PC-9 (cell line): ENCODE measurements around the gene CCDC91. TPM values are rescaled to one million over a fixed set of nuclear protein-coding genes. Genes with fewer than 3 reads are reported as not detected.

ENCODE experiments used
- BruUV-seq: library from RNA; stranded (reverse); fragments of 400-500 nt; replicated peaks from 2 replicates; lab custom pipeline; 2021; lab: Mats Ljungman, UMichigan
- CTCF ChIA-PET: fragments of 300-600 bp; sonication (Branson Sonifier 250); formaldehyde crosslinking; loops from one replicate; lab custom pipeline; 2022; ENCODE audit warnings: antibody characterized with exemption; lab: Charles Lee
- POLR2A ChIA-PET: fragments of 300-600 bp; sonication (Branson Sonifier 250); formaldehyde crosslinking; loops from one replicate; lab custom pipeline; 2022; ENCODE audit warnings: antibody characterized with exemption; ENCODE audit not compliant: unreplicated experiment; lab: Charles Lee
- DNase-seq, 2 experiments: peaks; one replicate each; pipeline versions ENCODE4 v3.0.0 to v3.0.0-alpha.2; 2015 to 2022; ENCODE audit warnings: mixed read lengths in 1 of 2
- H2AFZ ChIP-seq: fragments of 200-600 bp; sonication (generic); 2 replicates; pipeline ENCODE4 v1.8.1; 2017; ENCODE audit warnings: antibody characterized with exemption
- H3F3A ChIP-seq: fragments of 200-600 bp; sonication (generic); 2 replicates; pipeline ENCODE4 v1.8.1; 2017; ENCODE audit warnings: antibody characterized with exemption, mild to moderate bottlenecking, low read depth; ENCODE audit not compliant: insufficient read depth
- H3K27ac ChIP-seq: fragments of 200-600 bp; sonication (generic); 2 replicates; pipeline ENCODE4 v1.6.1; 2016; ENCODE audit warnings: mixed run types
- H3K27me3 ChIP-seq: fragments of 200-600 bp; sonication (generic); 2 replicates; pipeline ENCODE4 v1.6.1; 2016; ENCODE audit warnings: low read depth, mixed run types; ENCODE audit not compliant: insufficient read depth
- H3K36me3 ChIP-seq: fragments of 200-600 bp; sonication (generic); 2 replicates; pipeline ENCODE4 v1.6.1; 2016; ENCODE audit warnings: low read depth, mixed run types
- H3K4me1 ChIP-seq: fragments of 200-600 bp; sonication (generic); replicated peaks from 2 replicates; pipeline ENCODE4 v1.6.1; 2016; ENCODE audit warnings: mixed run types; ENCODE audit not compliant: insufficient read depth
- H3K4me2 ChIP-seq: fragments of 200-600 bp; sonication (generic); 2 replicates; pipeline ENCODE4 v1.6.1; 2017; ENCODE audit warnings: mixed run types
- H3K4me3 ChIP-seq: fragments of 200-600 bp; sonication (generic); 2 replicates; pipeline ENCODE4 v1.6.1; 2016; ENCODE audit warnings: mixed run types
- H3K79me2 ChIP-seq: fragments of 200-600 bp; sonication (generic); 2 replicates; pipeline ENCODE4 v1.6.1; 2017; ENCODE audit warnings: low read depth, mixed run types
- H3K9me2 ChIP-seq: fragments of 200-600 bp; sonication (generic); 2 replicates; pipeline ENCODE4 v1.8.1; 2017; ENCODE audit warnings: mild to moderate bottlenecking; ENCODE audit not compliant: insufficient read depth
- H3K9me3 ChIP-seq: fragments of 200-600 bp; sonication (generic); 2 replicates; pipeline ENCODE4 v1.8.1; 2016; ENCODE audit warnings: low read depth; ENCODE audit not compliant: insufficient read depth
- H4K20me1 ChIP-seq: fragments of 200-600 bp; sonication (generic); 2 replicates; pipeline ENCODE4 v1.8.1; 2017; ENCODE audit not compliant: insufficient read depth
- EZH2 ChIP-seq: fragments of 200-600 bp; sonication (generic); IDR thresholded peaks from 2 replicates; pipeline ENCODE4 v1.8.0; 2017; ENCODE audit warnings: antibody characterized with exemption, low read depth
- intact Hi-C: fragments of 100-400 bp; cut with micrococcal nuclease; formaldehyde crosslinking; loops from one replicate; pipeline ENCODE4 v1.10.0; 2022; ENCODE audit not compliant: unreplicated experiment
- total RNA-seq: library from RNA; stranded (reverse); gene quantifications from 2 replicates; pipeline ENCODE4 v1.2.3, GENCODE V29; 2021
- TF ChIP-seq, protein P1 (sequence below): fragments of 200-600 bp; sonication (generic); conservative IDR thresholded peaks from 2 replicates; pipeline ENCODE4 v1.6.1; 2017; ENCODE audit warnings: mixed run types, antibody characterized with exemption, mild to moderate bottlenecking, moderate library complexity

CCDC91 gene
- total RNA-seq, 1 experiment from 2014 or later, result 38.9 TPM

DNA sequence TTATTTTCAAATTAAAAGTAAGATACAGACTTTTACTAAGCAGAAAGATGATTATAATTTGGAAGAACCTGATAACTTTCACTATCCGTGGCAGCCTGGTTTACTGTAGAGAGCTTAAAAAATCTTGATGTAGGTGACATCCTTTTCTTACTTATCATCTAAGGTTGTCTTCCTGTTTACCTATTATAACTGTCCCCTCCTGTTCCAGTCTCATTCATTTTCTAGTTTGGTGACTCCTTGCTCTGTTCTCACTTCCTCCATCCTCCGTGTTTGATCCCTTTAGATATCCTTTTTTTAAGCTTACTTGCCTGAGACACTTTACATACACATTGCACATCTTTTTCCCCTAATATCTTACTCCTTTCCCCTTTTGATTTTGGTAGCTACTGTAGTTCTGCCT is 27.5 kb downstream of the CCDC91 start:
- Histone ChIP-seq H4K20me1 (no peaks in the 10 kb centered on the region), H3K27ac (no peak overlapping the region), H2AFZ (no peak overlapping the region), H3K36me3 (no peaks in the 10 kb centered on the region; the same call in 1 of the 2 replicates), H3K4me3 (no peak overlapping the region), H3K4me2 (no peak overlapping the region), H3F3A (no peaks in the 10 kb centered on the region), H3K27me3 (no peaks in the 10 kb centered on the region), H3K9me2 (no peaks in the 10 kb centered on the region; the same call in 1 of the 2 replicates), H3K9me3 (peaks cover 8% of the 10 kb centered on the region), H3K79me2 (peaks cover 6% of the 10 kb centered on the region), H3K4me1 (no peaks in the 10 kb centered on the region)
- no peak for DNase-seq
- TF ChIP-seq, protein P1, sequence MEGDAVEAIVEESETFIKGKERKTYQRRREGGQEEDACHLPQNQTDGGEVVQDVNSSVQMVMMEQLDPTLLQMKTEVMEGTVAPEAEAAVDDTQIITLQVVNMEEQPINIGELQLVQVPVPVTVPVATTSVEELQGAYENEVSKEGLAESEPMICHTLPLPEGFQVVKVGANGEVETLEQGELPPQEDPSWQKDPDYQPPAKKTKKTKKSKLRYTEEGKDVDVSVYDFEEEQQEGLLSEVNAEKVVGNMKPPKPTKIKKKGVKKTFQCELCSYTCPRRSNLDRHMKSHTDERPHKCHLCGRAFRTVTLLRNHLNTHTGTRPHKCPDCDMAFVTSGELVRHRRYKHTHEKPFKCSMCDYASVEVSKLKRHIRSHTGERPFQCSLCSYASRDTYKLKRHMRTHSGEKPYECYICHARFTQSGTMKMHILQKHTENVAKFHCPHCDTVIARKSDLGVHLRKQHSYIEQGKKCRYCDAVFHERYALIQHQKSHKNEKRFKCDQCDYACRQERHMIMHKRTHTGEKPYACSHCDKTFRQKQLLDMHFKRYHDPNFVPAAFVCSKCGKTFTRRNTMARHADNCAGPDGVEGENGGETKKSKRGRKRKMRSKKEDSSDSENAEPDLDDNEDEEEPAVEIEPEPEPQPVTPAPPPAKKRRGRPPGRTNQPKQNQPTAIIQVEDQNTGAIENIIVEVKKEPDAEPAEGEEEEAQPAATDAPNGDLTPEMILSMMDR, result no peak
- POLR2A ChIA-PET, result no interaction called here
- intact Hi-C loops, result no loop called here
- no TSS peak for BruUV-seq
- CTCF ChIA-PET, result no interaction called here

GRCh38 chr12:28218875-28219274 is 28.6 kb downstream of the CCDC91 start:
- Histone ChIP-seq H3K27ac (no peak overlapping the region), H3K79me2 (peaks cover 6% of the 10 kb centered on the region), H3K4me1 (no peaks in the 10 kb centered on the region), H3K9me2 (no peaks in the 10 kb centered on the region; the same call in 1 of the 2 replicates), H3K4me3 (no peak overlapping the region), H4K20me1 (no peaks in the 10 kb centered on the region), H3K27me3 (no peaks in the 10 kb centered on the region), H3K9me3 (peaks cover 8% of the 10 kb centered on the region), H3F3A (no peaks in the 10 kb centered on the region), H3K4me2 (no peak overlapping the region), H3K36me3 (no peaks in the 10 kb centered on the region), H2AFZ (no peak overlapping the region)
- DNase-seq, result no peak
- BruUV-seq, result no TSS peak
- intact Hi-C loops, result no loop called here
- TF ChIP-seq, protein P1, result no peak
- TF ChIP-seq EZH2, result no peak
- CTCF ChIA-PET, result no interaction called here
- POLR2A ChIA-PET, result no interaction called here

DNA sequence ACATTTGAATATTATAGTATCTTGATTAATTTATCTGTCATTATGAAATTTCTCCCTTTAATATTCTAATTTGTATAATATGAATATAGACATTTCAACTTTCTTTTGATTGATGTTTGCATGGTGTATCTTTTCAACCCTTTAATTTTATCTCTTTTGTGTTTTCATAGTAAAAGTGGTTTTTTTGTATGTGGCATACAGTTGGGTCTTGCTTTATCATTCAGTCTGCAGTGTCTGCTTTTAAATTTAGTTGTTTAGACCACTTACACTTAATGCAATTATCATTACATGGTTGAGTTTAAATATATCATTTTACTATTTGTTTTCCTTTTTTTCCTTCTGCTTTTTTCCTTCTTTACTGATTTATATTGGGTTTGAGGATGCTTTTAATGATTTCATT is 29.6 kb downstream of the CCDC91 start:
- DNase-seq, result no peak
- intact Hi-C loops, result no loop called here
- H3K9me2 ChIP-seq, result no peaks in the 10 kb centered on the region; the same call in 1 of the 2 replicates
- no peak overlapping the region for H2AFZ ChIP-seq
- CTCF ChIA-PET, result no interaction called here
- no peaks in the 10 kb centered on the region for H3K27me3 ChIP-seq
- no peaks in the 10 kb centered on the region for H3K4me1 ChIP-seq
- no peak for TF ChIP-seq EZH2
- TF ChIP-seq, protein P1, result no peak
- no peak overlapping the region for H3K4me3 ChIP-seq
- H4K20me1 ChIP-seq, result no peaks in the 10 kb centered on the region
- H3K27ac ChIP-seq, result no peak overlapping the region
- peaks cover 11% of the 10 kb centered on the region for H3K79me2 ChIP-seq
- BruUV-seq, result no TSS peak
- POLR2A ChIA-PET, result no interaction called here
- H3K4me2 ChIP-seq, result no peak overlapping the region
- peaks cover 8% of the 10 kb centered on the region for H3K9me3 ChIP-seq
- no peaks in the 10 kb centered on the region for H3K36me3 ChIP-seq
- no peaks in the 10 kb centered on the region for H3F3A ChIP-seq
